Neural progenitor cell (in vitro differentiated cells): ENCODE results near the gene SHISAL1.

Experiments
- CTCF ChIP-seq: fragments of 200-600 bp; sonication (generic); IDR thresholded peaks from 2 replicates; pipeline ENCODE4 v1.5.1; 2017; ENCODE audit warnings: antibody characterized with exemption, mild to moderate bottlenecking
- EZH2 ChIP-seq: fragments of 200-600 bp; sonication (generic); IDR thresholded peaks from 2 replicates; pipeline ENCODE4 v1.6.1; 2017; ENCODE audit warnings: antibody characterized with exemption, mild to moderate bottlenecking, moderate library complexity
- EZH2phosphoT487 ChIP-seq: fragments of 200-600 bp; sonication (generic); IDR thresholded peaks from 2 replicates; pipeline ENCODE4 v1.6.1; 2017; ENCODE audit warnings: antibody characterized with exemption

- no peak for TF ChIP-seq CTCF
- TF ChIP-seq EZH2: no peak
- TF ChIP-seq EZH2phosphoT487: no peak
Measured at GRCh38 chr22:44344407-44344806, 31.7 kb upstream of the SHISAL1 start.
